Gastrocnemius medialis (tissue), 4 donors: ENCODE measurements around the gene CYP2D6.

Source experiments
- CTCF ChIP-seq, 5 experiments: fragments of 450-650 bp in 3 of 5; fragments of 200-600 bp in 2 of 5; sonication (generic) in 2 of 5; IDR thresholded peaks in 4 of 5; conservative IDR thresholded peaks in 1 of 5; 1 replicate in 4 of 5; 2 replicates in 1 of 5; pipeline ENCODE4 v1.5.1; 2016 to 2019; ENCODE audit warnings: antibody characterized with exemption in 5 of 5, mild to moderate bottlenecking in 3 of 5, moderate library complexity in 3 of 5
- POLR2A ChIP-seq, 2 donors: fragments of 450-650 bp; IDR thresholded peaks; one replicate each; pipeline ENCODE4 v1.6.1; 2017; ENCODE audit warnings: antibody characterized with exemption in 2 of 2, mild to moderate bottlenecking in 2 of 2, moderate library complexity in 2 of 2

- TF ChIP-seq CTCF (IDR thresholded peaks at IDR 0.05 in 4 of 5, conservative IDR thresholded peaks at IDR 0.05 in 1 of 5), result no peak
- no peak for TF ChIP-seq POLR2A (IDR thresholded peaks at IDR 0.05)
These were observed 20.3 kb upstream of the CYP2D6 start for GRCh38 chr22:42150727-42151590.
